A549 (cell line): ENCODE measurements around the gene ZNF446. TPM values are rescaled to one million over a fixed set of nuclear protein-coding genes. Genes with fewer than 3 reads are reported as not detected.
A peak's percentile ranks its signal among the peaks of the same experiment; 100 is the strongest.
"Not testable (repeated sequence)": the region's sequence is repeated elsewhere in the genome, so short reads cannot be mapped to it uniquely, and the experiment has no call there.

ENCODE experiments used
- ATAC-seq, 2 experiments: fragments of 200-7000 bp in 1 of 2; fragments of >200 bp in 1 of 2; cut with Nextera tagmentation in 1 of 2; cut with Tn5 transposase in 1 of 2; 3 replicates each; pipeline versions ENCODE4 v1.8.0 to v1.9.1; 2018 to 2020; ENCODE audit warnings: mild to moderate bottlenecking in 1 of 2, moderate library complexity in 1 of 2
- CTCF ChIA-PET: fragments of 300-600 bp; sonication (Branson Sonifier 250); formaldehyde crosslinking; extraction: SDS; loops from one replicate; lab custom pipeline; 2021; ENCODE audit warnings: antibody characterized with exemption, inconsistent platforms; lab: Yijun Ruan, JAX
- POLR2A ChIA-PET: fragments of 350-600 bp; formaldehyde crosslinking; extraction: SDS; loops from one replicate; lab custom pipeline; 2021; ENCODE audit warnings: antibody characterized with exemption, inconsistent platforms; lab: Yijun Ruan, JAX
- DNase-seq, 2 experiments: peaks; one replicate each; pipeline versions ENCODE4 v3.0.0 to v3.0.0-alpha.2; 2011 to 2016; ENCODE audit warnings: low read depth in 1 of 2, low spot score in 1 of 2
- FAIRE-seq: peaks from 2 replicates; lab custom pipeline; 2011; peaks lifted over from hg19 to GRCh38; lab: Jason Lieb, UNC
- H3K27ac ChIP-seq, 2 experiments: fragments of >200 bp; sonication (Bioruptor Twin); formaldehyde crosslinking; 3 replicates each; pipeline ENCODE4 v1.5.1; 2016 to 2017
- H3K4me1 ChIP-seq: fragments of >200 bp; sonication (Bioruptor Twin); formaldehyde crosslinking; 3 replicates; pipeline ENCODE4 v1.6.1; 2016
- H3K4me2 ChIP-seq: fragments of >200 bp; sonication (Bioruptor Twin); formaldehyde crosslinking; 3 replicates; pipeline ENCODE4 v1.6.1; 2016
- H3K4me3 ChIP-seq: fragments of >200 bp; sonication (Bioruptor Twin); formaldehyde crosslinking; 3 replicates; pipeline ENCODE4 v1.5.1; 2016
- H3K9me3 ChIP-seq: fragments of >200 bp; sonication (Bioruptor Twin); formaldehyde crosslinking; 3 replicates; pipeline ENCODE4 v1.6.1; 2016
- BCL3 ChIP-seq: fragments of >200 bp; sonication (Bioruptor Twin); formaldehyde crosslinking; IDR thresholded peaks from 3 replicates; pipeline ENCODE4 v1.6.1; 2016
- CBX2 ChIP-seq: fragments of 200-600 bp; sonication (generic); IDR thresholded peaks from 2 replicates; pipeline ENCODE4 v1.6.1; 2016; ENCODE audit warnings: low read depth, mild to moderate bottlenecking, borderline replicate concordance
- CBX8 ChIP-seq: fragments of 200-600 bp; sonication (generic); IDR thresholded peaks from 2 replicates; pipeline ENCODE4 v1.6.1; 2016
- CHD2 ChIP-seq: fragments of 150-350 bp; IDR thresholded peaks from 2 replicates; pipeline ENCODE4 v1.6.1; 2014; ENCODE audit warnings: low read length; ENCODE audit not compliant: partially characterized antibody
- CHD4 ChIP-seq: fragments of 200-600 bp; sonication (generic); IDR thresholded peaks from 2 replicates; pipeline ENCODE4 v1.6.1; 2016; ENCODE audit warnings: antibody characterized with exemption, mild to moderate bottlenecking, borderline replicate concordance
- EHF ChIP-seq: fragments of 250-450 bp; sonication (Bioruptor Pico); IDR thresholded peaks from 2 replicates; pipeline ENCODE4 v1.5.0; 2020; ENCODE audit warnings: mild to moderate bottlenecking
- EHMT2 ChIP-seq: fragments of 200-600 bp; sonication (generic); IDR thresholded peaks from 2 replicates; pipeline ENCODE4 v1.6.1; 2016; ENCODE audit warnings: antibody characterized with exemption, low read depth, mild to moderate bottlenecking, moderate library complexity
- EP300 ChIP-seq, 2 experiments: fragments of >200 bp; sonication (Bioruptor Twin); formaldehyde crosslinking; IDR thresholded peaks; 2 replicates in 1 of 2; 3 replicates in 1 of 2; pipeline ENCODE4 v1.6.1; 2016 to 2017
- FOSB ChIP-seq: fragments of 250-450 bp; sonication (Bioruptor Pico); IDR thresholded peaks from 2 replicates; pipeline ENCODE4 v1.5.0; 2020; ENCODE audit warnings: mild to moderate bottlenecking, moderate library complexity
- FOXS1 ChIP-seq: fragments of 250-450 bp; sonication (Bioruptor Pico); IDR thresholded peaks from 2 replicates; pipeline ENCODE4 v1.5.0; 2020; ENCODE audit warnings: mild to moderate bottlenecking, moderate library complexity
- HMGXB4 ChIP-seq: fragments of 250-450 bp; sonication (Bioruptor Pico); IDR thresholded peaks from 2 replicates; pipeline ENCODE4 v1.5.0; 2021; ENCODE audit warnings: mild to moderate bottlenecking, moderate library complexity, borderline replicate concordance
- HOXB13 ChIP-seq: fragments of 250-450 bp; sonication (Bioruptor Pico); IDR thresholded peaks from 2 replicates; pipeline ENCODE4 v1.5.0; 2020; ENCODE audit warnings: low read depth, mild to moderate bottlenecking, moderate library complexity
- HOXB5 ChIP-seq: fragments of 250-450 bp; sonication (Bioruptor Pico); IDR thresholded peaks from 2 replicates; pipeline ENCODE4 v1.5.0; 2020; ENCODE audit warnings: mild to moderate bottlenecking, moderate library complexity
- MAFK ChIP-seq: fragments of 450-650 bp; IDR thresholded peaks from 2 replicates; pipeline ENCODE4 v1.6.1; 2014; ENCODE audit not compliant: partially characterized antibody
- MAZ ChIP-seq: fragments of 150-350 bp; IDR thresholded peaks from 2 replicates; pipeline ENCODE4 v1.6.1; 2014; ENCODE audit warnings: antibody characterized with exemption, low read depth, low read length, borderline replicate concordance
- POLR2AphosphoS2 ChIP-seq: conservative IDR thresholded peaks from 2 replicates; pipeline ENCODE4 v1.6.1; 2012; ENCODE audit warnings: low read length, improper control_type of control experiment, inconsistent platforms
- TP53 ChIP-seq: fragments of 250-450 bp; sonication (Bioruptor Pico); IDR thresholded peaks from 2 replicates; pipeline ENCODE4 v1.5.0; 2021; ENCODE audit warnings: mild to moderate bottlenecking, moderate library complexity
- WGBS: methylation state at CpG from one replicate; pipeline ENCODE4 v1.1.6; 2017; ENCODE audit errors: missing lambda C conversion rate; 5-methylcytosine and 5-hydroxymethylcytosine counted together
- polyA plus RNA-seq, 4 experiments: library from polyadenylated mRNA; depleted of rRNA in 3 of 4; stranded (reverse); fragments of >200 nt; fragmentation: RNase III in 1 of 4; extraction: RNeasy Plus Mini Kit Qiagen cat#74134 plus additional on column Dnase treatment in 1 of 4; gene quantifications; 2 replicates in 3 of 4; 3 replicates in 1 of 4; pipeline ENCODE4 v1.2.3, GENCODE V29; 2011 to 2017
- TF ChIP-seq, protein P1 (sequence below): IDR thresholded peaks from 2 replicates; pipeline ENCODE4 v1.6.1; 2012
- TF ChIP-seq, protein P2 (sequence below): fragments of 200-600 bp; sonication (generic); IDR thresholded peaks from 2 replicates; pipeline ENCODE4 v1.6.1; 2016; ENCODE audit warnings: antibody characterized with exemption, mild to moderate bottlenecking, moderate library complexity

Gene ZNF446
- polyA plus RNA-seq, 2 of the 4 experiments (the other 2 are of a cell fraction) = 6.2 to 11.0 TPM

DNA sequence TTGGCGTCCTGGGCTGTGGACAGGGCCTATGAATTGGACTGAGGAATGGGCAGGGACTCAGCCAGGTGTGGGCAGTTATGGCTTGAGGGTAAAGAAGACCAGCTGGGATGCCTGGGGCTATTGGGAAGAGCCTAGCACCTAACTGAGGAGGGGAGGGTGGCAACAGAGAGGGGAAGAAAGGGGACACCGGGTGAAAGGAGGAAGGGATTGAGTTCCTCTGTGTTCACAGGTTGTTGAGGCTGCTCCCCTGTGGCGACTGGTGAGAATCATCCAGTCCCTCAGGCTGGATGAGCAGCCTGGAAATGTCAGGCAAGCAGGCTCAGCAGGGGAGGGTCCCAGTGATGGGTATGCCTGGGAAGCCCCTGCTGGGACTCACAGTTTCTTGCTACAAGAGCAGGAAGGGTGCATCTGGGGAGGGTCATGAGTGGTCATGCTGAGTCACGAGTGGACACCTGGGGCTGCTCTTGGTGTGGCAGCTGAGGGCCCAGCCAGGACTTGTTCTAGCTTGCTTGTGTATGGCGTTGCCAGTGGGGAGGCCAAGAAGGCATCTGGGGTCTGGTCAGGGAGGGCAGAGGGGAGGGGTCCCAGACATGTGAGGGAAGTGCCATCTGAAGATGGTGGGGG lies 7.8 kb upstream of the ZNF446 start:
- Histone ChIP-seq H3K27ac (no peak overlapping the region), H3K9me3 (no peaks in the 10 kb centered on the region), H3K4me2 (peak overlapping the region; percentile 91), H3K4me3 (no peak overlapping the region), H3K4me1 (peaks cover 6% of the 10 kb centered on the region; the same call in 2 of the 3 replicates)
- FAIRE-seq (no peak), DNase-seq (no peak), ATAC-seq (no peak)
- 44% methylated on average over 4 of the region's 5 CpGs for WGBS
- CTCF ChIA-PET = interaction anchor here (1.3 to 2.1 kb wide), 2 partner anchors 21 to 51 kb away, joined by 3 to 15 read pairs; partner anchors contain the start of gene ZBTB45
- TF ChIP-seq CBX8 (no peak), POLR2AphosphoS2 (no peak), CBX2 (no peak), EP300 (IDR thresholded peaks at IDR 0.05) (no peak), BCL3 (no peak), HOXB13 (CRISPR knock-in tag) (no peak), FOSB (no peak), CHD4 (no peak), FOXS1 (CRISPR knock-in tag) (no peak), EHMT2 (no peak), TP53 (CRISPR knock-in tag) (no peak), CHD2 (no peak), EHF (no peak), MAZ (no peak), MAFK (no peak)
- TF ChIP-seq, protein P1, sequence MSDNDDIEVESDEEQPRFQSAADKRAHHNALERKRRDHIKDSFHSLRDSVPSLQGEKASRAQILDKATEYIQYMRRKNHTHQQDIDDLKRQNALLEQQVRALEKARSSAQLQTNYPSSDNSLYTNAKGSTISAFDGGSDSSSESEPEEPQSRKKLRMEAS = no peak
- TF ChIP-seq, all 56 proteins: peak for 0
- POLR2A ChIA-PET = no interaction called here

- no peak for TF ChIP-seq HOXB13 (CRISPR knock-in tag)
- Histone ChIP-seq H3K27ac (no peak overlapping the region), H3K9me3 (no peaks in the 10 kb centered on the region), H3K4me3 (no peak overlapping the region), H3K4me1 (peaks cover 6% of the 10 kb centered on the region; the same call in 2 of the 3 replicates), H3K4me2 (no peak overlapping the region)
- ChIA-PET CTCF (interaction anchor here (0.6 to 2.1 kb wide), 6 partner anchors 15 to 277 kb away, joined by 3 to 15 read pairs (median 3); partner anchors contain the start of genes SLC27A5 and ZBTB45), POLR2A (no interaction called here)
- FAIRE-seq = no peak
- WGBS = 92% methylated on average over 16 of the region's 17 CpGs
- DNase-seq = no peak
- no peak for ATAC-seq
Measured at GRCh38 chr19:58469241-58470013, 6.7 kb upstream of the ZNF446 start.

GRCh38 chr19:58470837-58471543 lies 5.2 kb upstream of the ZNF446 start:
- H3K4me2 ChIP-seq, H3K4me3 ChIP-seq, POLR2A ChIA-PET, DNase-seq, H3K9me3 ChIP-seq, CTCF ChIA-PET, ATAC-seq, H3K27ac ChIP-seq: not testable (repeated sequence)
- 95% methylated on average over 24 of the region's 53 CpGs for WGBS
- peaks cover 13% of the 10 kb centered on the region; the same call in 2 of the 3 replicates for H3K4me1 ChIP-seq
- FAIRE-seq = peak; percentile 18

DNA sequence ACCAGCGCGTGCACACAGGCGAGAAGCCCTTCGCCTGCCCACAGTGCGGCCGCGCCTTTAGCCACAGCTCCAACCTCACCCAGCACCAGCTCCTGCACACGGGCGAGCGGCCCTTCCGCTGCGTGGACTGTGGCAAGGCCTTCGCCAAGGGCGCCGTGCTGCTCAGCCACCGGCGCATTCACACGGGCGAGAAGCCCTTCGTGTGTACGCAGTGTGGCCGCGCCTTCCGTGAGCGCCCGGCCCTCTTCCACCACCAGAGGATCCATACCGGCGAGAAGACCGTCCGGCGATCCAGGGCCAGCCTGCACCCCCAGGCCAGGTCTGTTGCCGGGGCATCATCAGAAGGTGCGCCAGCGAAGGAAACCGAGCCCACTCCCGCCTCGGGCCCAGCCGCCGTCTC lies 4.4 kb upstream of the ZNF446 start:
- ChIA-PET POLR2A (no interaction called here), CTCF (no interaction called here)
- Histone ChIP-seq H3K4me2 (no peak overlapping the region), H3K27ac (no peak overlapping the region), H3K9me3 (no peaks in the 10 kb centered on the region), H3K4me3 (no peak overlapping the region), H3K4me1 (peaks cover 15% of the 10 kb centered on the region)
- FAIRE-seq = no peak
- WGBS = 95% methylated on average over 36 of the region's 39 CpGs
- ATAC-seq = no peak
- no peak for DNase-seq
- TF ChIP-seq, protein P2, sequence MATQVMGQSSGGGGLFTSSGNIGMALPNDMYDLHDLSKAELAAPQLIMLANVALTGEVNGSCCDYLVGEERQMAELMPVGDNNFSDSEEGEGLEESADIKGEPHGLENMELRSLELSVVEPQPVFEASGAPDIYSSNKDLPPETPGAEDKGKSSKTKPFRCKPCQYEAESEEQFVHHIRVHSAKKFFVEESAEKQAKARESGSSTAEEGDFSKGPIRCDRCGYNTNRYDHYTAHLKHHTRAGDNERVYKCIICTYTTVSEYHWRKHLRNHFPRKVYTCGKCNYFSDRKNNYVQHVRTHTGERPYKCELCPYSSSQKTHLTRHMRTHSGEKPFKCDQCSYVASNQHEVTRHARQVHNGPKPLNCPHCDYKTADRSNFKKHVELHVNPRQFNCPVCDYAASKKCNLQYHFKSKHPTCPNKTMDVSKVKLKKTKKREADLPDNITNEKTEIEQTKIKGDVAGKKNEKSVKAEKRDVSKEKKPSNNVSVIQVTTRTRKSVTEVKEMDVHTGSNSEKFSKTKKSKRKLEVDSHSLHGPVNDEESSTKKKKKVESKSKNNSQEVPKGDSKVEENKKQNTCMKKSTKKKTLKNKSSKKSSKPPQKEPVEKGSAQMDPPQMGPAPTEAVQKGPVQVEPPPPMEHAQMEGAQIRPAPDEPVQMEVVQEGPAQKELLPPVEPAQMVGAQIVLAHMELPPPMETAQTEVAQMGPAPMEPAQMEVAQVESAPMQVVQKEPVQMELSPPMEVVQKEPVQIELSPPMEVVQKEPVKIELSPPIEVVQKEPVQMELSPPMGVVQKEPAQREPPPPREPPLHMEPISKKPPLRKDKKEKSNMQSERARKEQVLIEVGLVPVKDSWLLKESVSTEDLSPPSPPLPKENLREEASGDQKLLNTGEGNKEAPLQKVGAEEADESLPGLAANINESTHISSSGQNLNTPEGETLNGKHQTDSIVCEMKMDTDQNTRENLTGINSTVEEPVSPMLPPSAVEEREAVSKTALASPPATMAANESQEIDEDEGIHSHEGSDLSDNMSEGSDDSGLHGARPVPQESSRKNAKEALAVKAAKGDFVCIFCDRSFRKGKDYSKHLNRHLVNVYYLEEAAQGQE = no peak
- TF ChIP-seq HMGXB4 (CRISPR knock-in tag) (no peak), HOXB5 (CRISPR knock-in tag) (no peak), FOSB (no peak)
